ENCODE data around the gene ZNF100. TPM values are rescaled to one million over a fixed set of nuclear protein-coding genes. Genes with fewer than 3 reads are reported as not detected.

The ZNF100 gene
- total and polyA plus RNA-seq, 9 of the 15 experiments (the other 6 are each of a cell fraction or from before 2014, with no cell fraction given): 4.5 to 27.2 (median 19.6) TPM

GRCh38 chr19:21697698-21698097 lies 69.7 kb downstream of the ZNF100 start (continued):
- TF ChIP-seq CTCFL (IDR thresholded peaks at IDR 0.05; ENCODE audit: borderline replicate concordance, insufficient read depth, low read depth, low read length, poor library complexity, severe bottlenecking) (no peak), SOX6 (IDR thresholded peaks at IDR 0.05) (no peak), CHAMP1 (IDR thresholded peaks at IDR 0.05) (no peak), RAD51 (IDR thresholded peaks at IDR 0.05; ENCODE audit: borderline replicate concordance, low read depth) (no peak), ESRRA (IDR thresholded peaks at IDR 0.05; ENCODE audit: borderline replicate concordance, low read depth) (no peak), ZNF133 (CRISPR knock-in tag; IDR thresholded peaks at IDR 0.05) (no peak), NFXL1 (CRISPR knock-in tag; IDR thresholded peaks at IDR 0.05) (no peak), ZZZ3 (IDR thresholded peaks at IDR 0.05) (no peak), ZNF184 (CRISPR knock-in tag; IDR thresholded peaks at IDR 0.05) (no peak), ZNF740 (CRISPR knock-in tag; IDR thresholded peaks at IDR 0.05) (no peak), ZNF740 (tag; IDR thresholded peaks at IDR 0.05) (peak in 1 of 2 experiments; percentile 89; a peak in 2 of 4 replicates), IRF1 (CRISPR knock-in tag; IDR thresholded peaks at IDR 0.05; ENCODE audit: borderline replicate concordance) (no peak), TCFL5 (CRISPR knock-in tag; conservative IDR thresholded peaks at IDR 0.05) (no peak), ARHGAP35 (IDR thresholded peaks at IDR 0.05; ENCODE audit: partially characterized antibody) (no peak), ID3 (CRISPR knock-in tag; IDR thresholded peaks at IDR 0.05) (no peak), ID3 (tag; IDR thresholded peaks at IDR 0.05) (no peak; the same call in 1 of the 2 replicates), CEBPZ (IDR thresholded peaks at IDR 0.05; ENCODE audit: borderline replicate concordance, low read depth, low read length) (no peak), KDM5B (IDR thresholded peaks at IDR 0.05; ENCODE audit: insufficient replicate concordance, low read depth, low read length) (no peak)

Measured in K562 (cell line).